KMS-11 (cell line): ENCODE data around the gene GIGYF2.

Source experiments
- H2AFZ ChIP-seq: fragments of 200-600 bp; sonication (generic); 2 replicates; pipeline ENCODE4 v1.6.1; 2016; ENCODE audit warnings: antibody characterized with exemption, mixed run types, low read depth
- H3K27ac ChIP-seq: fragments of 200-600 bp; sonication (generic); 2 replicates; pipeline ENCODE4 v1.6.1; 2016; ENCODE audit warnings: mild to moderate bottlenecking, mixed run types
- H3K27me3 ChIP-seq: fragments of 200-600 bp; sonication (generic); 2 replicates; pipeline ENCODE4 v1.6.1; 2017; ENCODE audit warnings: mild to moderate bottlenecking, low read depth, mixed run types, moderate library complexity; ENCODE audit not compliant: insufficient read depth
- H3K36me3 ChIP-seq: fragments of 200-600 bp; sonication (generic); 2 replicates; pipeline ENCODE4 v1.6.1; 2017; ENCODE audit warnings: mild to moderate bottlenecking, mixed run types; ENCODE audit not compliant: insufficient read depth
- H3K4me1 ChIP-seq: fragments of 200-600 bp; sonication (generic); 2 replicates; pipeline ENCODE4 v1.6.1; 2016; ENCODE audit warnings: mild to moderate bottlenecking, low read depth, mixed run types; ENCODE audit not compliant: poor library complexity, severe bottlenecking
- H3K4me2 ChIP-seq: fragments of 200-600 bp; sonication (generic); 2 replicates; pipeline ENCODE4 v1.7.0; 2016; ENCODE audit warnings: mild to moderate bottlenecking, mixed run types
- H3K4me3 ChIP-seq: fragments of 200-600 bp; sonication (generic); IDR thresholded peaks from 2 replicates; pipeline ENCODE4 v1.6.1; 2017; ENCODE audit warnings: low read depth, low read length, mixed read lengths; ENCODE audit not compliant: insufficient read depth
- H3K79me2 ChIP-seq: fragments of 200-600 bp; sonication (generic); 2 replicates; pipeline ENCODE4 v1.6.1; 2016; ENCODE audit warnings: low read depth, mixed run types; ENCODE audit not compliant: insufficient read depth
- H3K9ac ChIP-seq: fragments of 200-600 bp; sonication (generic); 2 replicates; pipeline ENCODE4 v1.6.1; 2016; ENCODE audit warnings: mild to moderate bottlenecking, mixed run types
- H4K20me1 ChIP-seq: fragments of 200-600 bp; sonication (generic); 2 replicates; pipeline ENCODE4 v1.6.1; 2016; ENCODE audit warnings: mild to moderate bottlenecking, mixed run types; ENCODE audit not compliant: insufficient read depth
- CTCF ChIP-seq: fragments of 200-600 bp; sonication (generic); conservative IDR thresholded peaks from 2 replicates; pipeline ENCODE4 v1.6.1; 2017; ENCODE audit warnings: low read depth, mild to moderate bottlenecking, antibody characterized with exemption, low read length, moderate library complexity, mixed read lengths

Gene GIGYF2

DNA sequence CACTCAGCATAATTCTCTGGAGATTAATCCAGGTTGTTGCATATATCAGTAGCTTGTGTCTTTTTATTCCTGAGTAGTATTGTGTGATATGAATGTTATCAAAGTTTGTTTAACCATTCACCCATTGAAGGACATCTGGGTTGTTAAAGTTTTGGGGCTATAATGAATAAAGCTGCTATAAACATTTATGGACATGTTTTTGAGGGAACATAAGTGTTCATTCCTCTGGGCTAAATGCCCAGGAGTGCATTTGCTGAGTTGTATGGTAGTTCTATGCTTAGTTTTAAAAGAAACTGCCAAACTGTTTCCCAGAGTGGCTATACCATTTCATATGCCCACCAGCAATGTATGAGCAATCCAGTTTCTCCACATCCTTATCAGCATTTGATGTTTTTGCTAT is 101.1 kb downstream of the GIGYF2 start:
- H3K36me3 ChIP-seq: peaks cover 10% of the 10 kb centered on the region; the same call in 1 of the 2 replicates
- no peak overlapping the region for H3K27ac ChIP-seq
- H3K4me1 ChIP-seq: no peaks in the 10 kb centered on the region
- H3K27me3 ChIP-seq: no peaks in the 10 kb centered on the region
- H4K20me1 ChIP-seq: no peaks in the 10 kb centered on the region
- no peaks in the 10 kb centered on the region for H3K79me2 ChIP-seq
- TF ChIP-seq CTCF: no peak
- no peak overlapping the region for H3K9ac ChIP-seq
- no peak overlapping the region for H3K4me3 ChIP-seq
- H3K4me2 ChIP-seq: no peak overlapping the region
- no peak overlapping the region for H2AFZ ChIP-seq

- H3K36me3 ChIP-seq: peaks cover 10% of the 10 kb centered on the region; the same call in 1 of the 2 replicates
- H4K20me1 ChIP-seq: no peaks in the 10 kb centered on the region
- no peak overlapping the region for H3K9ac ChIP-seq
- 0 out of 2 replicates have a peak, but pooled peaks cover 3% of the 10 kb centered on the region for H3K79me2 ChIP-seq
- H3K4me1 ChIP-seq: no peaks in the 10 kb centered on the region
- no peak overlapping the region for H3K4me2 ChIP-seq
- H3K27ac ChIP-seq: no peak overlapping the region
- no peak for TF ChIP-seq CTCF
- no peak overlapping the region for H2AFZ ChIP-seq
- H3K27me3 ChIP-seq: no peaks in the 10 kb centered on the region
- no peak overlapping the region for H3K4me3 ChIP-seq
These were observed 103.0 kb downstream of the GIGYF2 start for GRCh38 chr2:232800166-232800565.

GRCh38 chr2:232802091-232802490 is 105.0 kb downstream of the GIGYF2 start:
- H3K36me3 ChIP-seq: no peaks in the 10 kb centered on the region
- TF ChIP-seq CTCF: no peak
- no peaks in the 10 kb centered on the region for H3K4me1 ChIP-seq

GRCh38 chr2:232809349-232810124 is 112.4 kb downstream of the GIGYF2 start:
- no peaks in the 10 kb centered on the region for H3K27me3 ChIP-seq
- H4K20me1 ChIP-seq: no peaks in the 10 kb centered on the region
- H3K27ac ChIP-seq: no peak overlapping the region
- 0 out of 2 replicates have a peak, but pooled peaks cover 5% of the 10 kb centered on the region for H3K79me2 ChIP-seq
- no peak overlapping the region for H2AFZ ChIP-seq
- TF ChIP-seq CTCF: no peak
- H3K36me3 ChIP-seq: no peaks in the 10 kb centered on the region; the same call in 1 of the 2 replicates
- H3K4me1 ChIP-seq: peaks cover 10% of the 10 kb centered on the region
- H3K4me2 ChIP-seq: no peak overlapping the region
- H3K9ac ChIP-seq: no peak overlapping the region
- H3K4me3 ChIP-seq: no peak overlapping the region

More at GRCh38 chr2:232802091-232802490, 105.0 kb downstream of the GIGYF2 start:
- no peak overlapping the region for H3K9ac ChIP-seq
- H3K4me3 ChIP-seq: no peak overlapping the region
- 0 out of 2 replicates have a peak, but pooled peaks cover 5% of the 10 kb centered on the region for H3K79me2 ChIP-seq
- no peak overlapping the region for H3K4me2 ChIP-seq
- H3K27me3 ChIP-seq: no peaks in the 10 kb centered on the region
- H3K27ac ChIP-seq: no peak overlapping the region
- H2AFZ ChIP-seq: no peak overlapping the region
- no peaks in the 10 kb centered on the region for H4K20me1 ChIP-seq
